NCI-H345 treated with DMSO at 0.1 percent for 48 hours (cell line): ENCODE data around the gene GSTM5.
"Not testable (repeated sequence)": the region's sequence is repeated elsewhere in the genome, so short reads cannot be mapped to it uniquely, and the experiment has no call there.

Experiments
- DNase-seq: peaks from one replicate; lab custom pipeline; 2025; ENCODE audit not compliant: unreplicated experiment; lab: John Stamatoyannopoulos, UW

GSTM5 gene

GRCh38 chr1:109726728-109727373 lies 14.8 kb downstream of the GSTM5 start:
- DNase-seq, result no peak

- DNase-seq, result no peak
Observed at GRCh38 chr1:109728870-109729269, 16.8 kb downstream of the GSTM5 start.

- no peak for DNase-seq
Observed at GRCh38 chr1:109730666-109731065, 18.6 kb downstream of the GSTM5 start.

DNA sequence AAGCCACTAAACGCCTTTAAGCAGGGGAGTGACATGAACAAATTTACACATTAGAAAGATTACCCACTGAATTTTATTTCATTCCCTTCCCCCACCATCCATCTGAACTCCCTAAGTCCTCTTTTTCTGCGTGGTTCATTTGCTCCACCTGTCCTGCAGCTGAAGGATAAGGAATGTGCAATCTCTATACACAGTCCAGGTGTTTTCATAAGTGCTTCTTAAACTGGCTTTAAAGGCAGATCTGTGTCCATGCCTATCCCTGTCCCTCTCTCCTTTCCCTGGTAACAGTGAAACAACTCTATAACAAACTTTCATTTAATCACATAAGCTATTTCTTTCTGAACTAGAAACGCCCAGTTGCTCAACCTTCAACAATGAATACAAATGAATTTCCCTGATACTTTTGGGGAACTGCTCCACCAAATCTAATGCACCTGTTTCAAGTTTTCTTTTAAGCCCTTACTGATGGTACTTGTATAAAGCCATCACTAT lies 20.4 kb downstream of the GSTM5 start:
- DNase-seq, result no peak

GRCh38 chr1:109733236-109733870 lies 21.3 kb downstream of the GSTM5 start:
- DNase-seq, result no peak

GRCh38 chr1:109739738-109740614 lies 27.9 kb downstream of the GSTM5 start:
- DNase-seq, result peak; percentile 58

- DNase-seq, result no peak
Observed at GRCh38 chr1:109740615-109741373, 28.7 kb downstream of the GSTM5 start, which contains the start of gene GSTM3. GSTM3 (minus strand) TSS chr1:109741038; CDS start chr1:109740287, 751 bp downstream.

GRCh38 chr1:109748311-109748710 lies 36.3 kb downstream of the GSTM5 start:
- not testable (repeated sequence) for DNase-seq

DNA sequence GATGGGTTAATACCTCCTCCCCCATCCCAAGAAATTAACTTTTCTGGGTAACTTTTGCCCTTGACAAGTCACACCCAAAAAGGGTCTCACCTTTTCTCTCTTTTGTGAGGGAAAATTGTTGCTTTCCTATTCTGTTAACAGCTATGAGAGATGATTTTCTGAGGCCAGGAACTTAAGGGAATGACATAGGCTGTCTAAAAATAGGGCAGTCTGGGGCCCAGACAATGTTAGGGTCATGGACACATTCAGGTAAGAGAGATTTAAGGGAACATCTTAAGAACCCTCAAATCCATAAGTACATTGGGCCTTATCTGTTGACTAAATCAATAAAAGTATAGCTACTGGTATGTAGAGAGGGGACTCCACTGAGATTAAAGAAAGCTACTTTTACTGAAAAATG lies 37.2 kb downstream of the GSTM5 start:
- no peak for DNase-seq

GRCh38 chr1:109750241-109750882 lies 38.3 kb downstream of the GSTM5 start:
- DNase-seq, result no peak

DNA sequence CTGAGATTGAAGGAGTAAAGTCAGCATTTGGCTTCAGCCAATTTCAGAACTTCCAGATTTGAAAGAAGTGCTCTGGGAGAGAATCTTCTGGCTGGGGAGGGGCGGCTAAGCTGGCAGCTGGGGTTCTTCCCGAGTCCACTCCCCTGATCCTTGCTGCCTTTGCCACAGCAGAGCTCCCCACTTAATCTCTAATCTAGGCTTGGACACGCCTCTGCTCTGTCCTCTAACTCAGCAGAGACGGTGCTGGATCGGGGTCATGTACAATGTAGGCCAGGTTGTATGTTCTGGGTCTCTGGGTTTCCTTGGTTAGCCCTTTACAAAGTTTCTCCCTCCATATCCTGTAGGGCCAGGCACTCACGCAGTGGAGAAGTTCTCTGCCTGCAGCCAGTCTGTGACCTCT lies 38.9 kb downstream of the GSTM5 start:
- no peak for DNase-seq

DNA sequence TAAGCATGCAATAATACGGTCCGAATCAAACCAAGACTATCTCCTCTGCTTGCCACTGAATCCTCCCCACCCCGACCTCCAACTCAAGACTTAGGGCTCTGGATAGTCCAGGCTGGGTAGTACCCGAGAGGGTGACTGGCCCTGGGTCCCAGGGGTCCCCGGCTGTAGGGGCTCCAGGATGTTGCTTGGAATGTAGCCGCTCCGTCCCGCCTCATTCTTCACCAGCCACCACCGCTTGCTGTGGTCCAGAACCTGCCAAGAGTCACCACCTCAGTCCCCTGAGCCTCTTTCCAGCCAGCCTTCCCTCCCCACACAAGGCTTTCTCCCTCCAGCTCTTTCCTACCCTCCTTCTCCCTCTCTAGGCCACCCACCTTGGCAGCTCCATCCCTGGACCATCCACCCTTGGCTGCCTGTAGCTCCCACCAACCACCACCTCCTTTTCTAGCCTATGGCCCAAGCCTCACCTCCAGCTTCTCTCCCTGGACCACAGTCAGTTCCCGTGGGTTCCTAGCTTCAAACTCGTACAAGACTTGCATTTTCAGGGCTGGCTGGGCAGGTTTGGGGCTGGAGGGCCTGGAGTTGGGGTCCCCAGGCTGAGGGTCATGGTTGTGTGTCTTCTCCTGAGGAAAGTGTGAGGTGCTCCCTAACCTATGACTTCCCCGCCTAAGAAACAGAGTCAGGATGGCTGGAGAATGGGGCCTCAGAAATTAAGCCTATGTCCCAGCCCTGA lies 39.6 kb downstream of the GSTM5 start:
- DNase-seq, result no peak

GRCh38 chr1:109754738-109755137 lies 42.7 kb downstream of the GSTM5 start:
- no peak for DNase-seq

- not testable (repeated sequence) for DNase-seq
Observed at GRCh38 chr1:109756325-109756724, 44.3 kb downstream of the GSTM5 start.

DNA sequence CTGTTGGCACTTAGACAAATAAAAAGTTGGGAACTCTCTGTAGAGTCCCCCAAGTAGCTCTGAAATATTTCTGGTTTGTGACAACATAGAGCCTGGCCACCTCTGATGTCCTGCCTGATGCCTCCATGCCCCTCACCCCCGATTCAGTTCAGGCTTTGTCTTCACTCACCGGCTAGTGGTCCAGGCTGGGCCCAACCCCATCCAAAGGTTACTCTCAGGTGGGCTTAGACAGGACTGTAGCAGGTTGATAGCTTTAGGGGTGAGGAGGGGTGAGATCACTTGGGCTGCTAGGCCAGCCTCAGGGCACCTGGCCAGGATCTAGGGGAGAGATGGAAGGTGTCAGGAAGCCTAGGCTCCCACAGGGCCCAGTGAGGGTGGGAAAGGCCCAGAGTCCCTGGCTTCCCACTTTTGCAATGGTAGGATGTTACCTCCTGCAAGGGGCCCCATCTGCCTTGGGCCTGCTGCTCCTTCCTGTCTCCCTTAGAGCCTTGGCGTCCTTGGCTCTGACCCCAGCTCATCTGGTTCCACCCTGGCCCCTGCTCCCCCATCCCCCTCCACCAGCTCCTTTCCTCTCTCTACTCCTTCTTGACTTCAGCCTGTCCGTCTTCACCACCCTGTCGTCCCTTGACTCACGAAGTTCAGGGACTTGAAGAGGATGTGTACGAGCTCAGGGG lies 44.9 kb downstream of the GSTM5 start:
- no peak for DNase-seq

DNA sequence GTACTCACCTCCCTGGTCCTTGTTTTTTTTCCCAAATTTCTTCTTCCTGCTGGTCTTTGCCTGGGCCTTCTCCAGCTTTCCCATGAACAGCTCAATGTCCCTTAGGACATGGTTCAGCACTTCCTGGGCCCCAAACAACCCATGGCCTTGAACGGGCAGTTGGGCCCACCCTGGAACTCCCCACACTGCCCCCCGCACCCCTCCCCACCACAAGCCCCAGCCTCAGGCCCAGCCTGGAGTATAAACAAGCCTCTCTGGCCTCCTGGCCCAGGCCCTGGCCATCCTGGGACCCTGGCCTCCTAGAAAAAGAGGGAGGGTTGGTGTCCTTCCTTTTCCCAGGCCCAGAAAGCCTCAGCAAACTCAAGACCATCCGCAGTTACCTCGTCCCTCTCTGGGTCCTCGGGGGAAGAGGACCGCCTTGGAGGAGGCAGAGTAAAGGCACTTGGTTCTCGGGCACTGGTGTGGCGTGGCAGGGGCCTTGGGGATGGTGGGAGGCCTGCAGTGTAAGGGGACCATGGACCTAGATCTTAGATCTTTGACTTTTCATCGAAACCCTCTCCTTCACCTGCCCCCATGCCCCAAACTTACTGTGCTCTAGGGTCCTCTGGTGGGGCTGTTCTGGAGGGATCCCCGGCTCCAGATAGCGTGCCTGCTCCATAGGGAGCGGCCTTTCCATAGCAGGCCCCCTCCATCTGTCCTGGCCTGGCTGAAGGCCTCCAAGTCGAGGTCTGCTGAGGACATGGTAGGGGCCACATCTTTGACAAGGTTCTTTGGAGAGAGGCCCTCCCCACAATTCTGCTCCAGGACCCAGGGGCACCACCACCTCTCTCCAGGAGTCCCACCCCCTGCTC lies 46.1 kb downstream of the GSTM5 start:
- no peak for DNase-seq

GRCh38 chr1:109759513-109760334 lies 47.7 kb downstream of the GSTM5 start:
- no peak for DNase-seq
